ENCODE measurements around the gene TRPT1.

DNA sequence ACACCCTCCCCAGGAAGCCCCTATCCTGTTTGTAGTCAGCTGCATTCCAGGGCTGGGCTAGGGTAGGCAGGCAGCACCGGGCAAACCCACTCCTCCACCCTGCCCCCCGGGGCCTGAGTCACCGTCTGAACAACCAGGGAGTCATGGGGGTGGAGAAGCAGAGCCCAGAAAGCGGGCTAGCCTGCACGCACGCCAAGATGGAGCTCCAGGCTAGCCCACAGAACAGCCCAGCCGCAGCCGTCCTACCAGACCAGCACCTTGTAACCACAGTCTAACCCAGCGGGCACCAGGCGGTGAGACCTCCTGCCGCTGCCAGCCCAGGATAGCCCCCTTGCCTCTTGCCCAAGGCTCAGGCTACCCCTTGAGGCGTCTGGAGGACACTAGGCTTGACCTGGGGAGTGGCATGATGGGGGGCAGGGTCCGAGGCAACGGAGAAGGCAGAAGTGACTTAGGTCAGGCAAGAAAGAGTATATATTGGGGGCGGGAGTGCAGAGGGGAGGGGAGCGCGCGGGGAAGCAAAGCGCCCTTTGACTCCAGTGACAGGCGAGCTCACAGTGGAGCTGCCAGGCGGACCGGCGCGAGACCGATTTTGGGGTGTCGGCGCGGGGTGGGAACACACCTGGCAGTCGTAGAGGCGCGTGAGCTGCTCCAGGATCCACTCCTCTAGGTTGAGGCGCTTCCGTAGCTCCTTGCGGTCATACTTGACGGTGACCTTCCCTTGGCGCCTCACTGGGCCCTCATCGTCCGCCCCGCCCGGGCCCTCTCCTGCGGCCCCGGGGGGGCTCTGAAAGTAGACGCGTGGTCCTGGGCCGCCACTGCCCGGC lies 20.0 kb upstream of the TRPT1 start:
- TF ChIP-seq PPARA (CRISPR knock-in tag; IDR thresholded peaks at IDR 0.05; ENCODE audit: borderline replicate concordance), result no peak
- TF ChIP-seq, protein P1, sequence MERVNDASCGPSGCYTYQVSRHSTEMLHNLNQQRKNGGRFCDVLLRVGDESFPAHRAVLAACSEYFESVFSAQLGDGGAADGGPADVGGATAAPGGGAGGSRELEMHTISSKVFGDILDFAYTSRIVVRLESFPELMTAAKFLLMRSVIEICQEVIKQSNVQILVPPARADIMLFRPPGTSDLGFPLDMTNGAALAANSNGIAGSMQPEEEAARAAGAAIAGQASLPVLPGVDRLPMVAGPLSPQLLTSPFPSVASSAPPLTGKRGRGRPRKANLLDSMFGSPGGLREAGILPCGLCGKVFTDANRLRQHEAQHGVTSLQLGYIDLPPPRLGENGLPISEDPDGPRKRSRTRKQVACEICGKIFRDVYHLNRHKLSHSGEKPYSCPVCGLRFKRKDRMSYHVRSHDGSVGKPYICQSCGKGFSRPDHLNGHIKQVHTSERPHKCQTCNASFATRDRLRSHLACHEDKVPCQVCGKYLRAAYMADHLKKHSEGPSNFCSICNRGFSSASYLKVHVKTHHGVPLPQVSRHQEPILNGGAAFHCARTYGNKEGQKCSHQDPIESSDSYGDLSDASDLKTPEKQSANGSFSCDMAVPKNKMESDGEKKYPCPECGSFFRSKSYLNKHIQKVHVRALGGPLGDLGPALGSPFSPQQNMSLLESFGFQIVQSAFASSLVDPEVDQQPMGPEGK (CRISPR knock-in tag; IDR thresholded peaks at IDR 0.05; ENCODE audit: borderline replicate concordance), result peak; percentile 7; the same call in 1 of the 2 replicates
- peak; percentile 9; the same call in 1 of the 2 replicates for TF ChIP-seq ZNF8 (CRISPR knock-in tag; IDR thresholded peaks at IDR 0.05)
- TF ChIP-seq, protein P2, sequence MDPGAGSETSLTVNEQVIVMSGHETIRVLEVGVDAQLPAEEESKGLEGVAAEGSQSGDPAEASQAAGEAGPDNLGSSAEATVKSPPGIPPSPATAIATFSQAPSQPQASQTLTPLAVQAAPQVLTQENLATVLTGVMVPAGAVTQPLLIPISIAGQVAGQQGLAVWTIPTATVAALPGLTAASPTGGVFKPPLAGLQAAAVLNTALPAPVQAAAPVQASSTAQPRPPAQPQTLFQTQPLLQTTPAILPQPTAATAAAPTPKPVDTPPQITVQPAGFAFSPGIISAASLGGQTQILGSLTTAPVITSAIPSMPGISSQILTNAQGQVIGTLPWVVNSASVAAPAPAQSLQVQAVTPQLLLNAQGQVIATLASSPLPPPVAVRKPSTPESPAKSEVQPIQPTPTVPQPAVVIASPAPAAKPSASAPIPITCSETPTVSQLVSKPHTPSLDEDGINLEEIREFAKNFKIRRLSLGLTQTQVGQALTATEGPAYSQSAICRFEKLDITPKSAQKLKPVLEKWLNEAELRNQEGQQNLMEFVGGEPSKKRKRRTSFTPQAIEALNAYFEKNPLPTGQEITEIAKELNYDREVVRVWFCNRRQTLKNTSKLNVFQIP (CRISPR knock-in tag; IDR thresholded peaks at IDR 0.05; ENCODE audit: borderline replicate concordance, low read depth), result no peak
- no peak for TF ChIP-seq ARNTL (CRISPR knock-in tag; IDR thresholded peaks at IDR 0.05; ENCODE audit: borderline replicate concordance, low read depth)
- TF ChIP-seq, protein P3, sequence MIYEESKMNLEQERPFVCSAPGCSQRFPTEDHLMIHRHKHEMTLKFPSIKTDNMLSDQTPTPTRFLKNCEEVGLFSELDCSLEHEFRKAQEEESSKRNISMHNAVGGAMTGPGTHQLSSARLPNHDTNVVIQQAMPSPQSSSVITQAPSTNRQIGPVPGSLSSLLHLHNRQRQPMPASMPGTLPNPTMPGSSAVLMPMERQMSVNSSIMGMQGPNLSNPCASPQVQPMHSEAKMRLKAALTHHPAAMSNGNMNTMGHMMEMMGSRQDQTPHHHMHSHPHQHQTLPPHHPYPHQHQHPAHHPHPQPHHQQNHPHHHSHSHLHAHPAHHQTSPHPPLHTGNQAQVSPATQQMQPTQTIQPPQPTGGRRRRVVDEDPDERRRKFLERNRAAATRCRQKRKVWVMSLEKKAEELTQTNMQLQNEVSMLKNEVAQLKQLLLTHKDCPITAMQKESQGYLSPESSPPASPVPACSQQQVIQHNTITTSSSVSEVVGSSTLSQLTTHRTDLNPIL (CRISPR knock-in tag; IDR thresholded peaks at IDR 0.05; ENCODE audit: low read depth), result no peak
- no peak for TF ChIP-seq ZFP3 (CRISPR knock-in tag; IDR thresholded peaks at IDR 0.05)
- no peak for TF ChIP-seq BACH2 (CRISPR knock-in tag; IDR thresholded peaks at IDR 0.05; ENCODE audit: borderline replicate concordance)
- TF ChIP-seq ESRRG (CRISPR knock-in tag; IDR thresholded peaks at IDR 0.05), result no peak
- no peak for TF ChIP-seq ZC3H10 (CRISPR knock-in tag; IDR thresholded peaks at IDR 0.05)
- TF ChIP-seq OSR1 (CRISPR knock-in tag; IDR thresholded peaks at IDR 0.05), result no peak
- no peak for TF ChIP-seq TOX (CRISPR knock-in tag; IDR thresholded peaks at IDR 0.05; ENCODE audit: borderline replicate concordance)
